ENCODE measurements around the gene EZH2. TPM values are rescaled to one million over a fixed set of nuclear protein-coding genes. Genes with fewer than 3 reads are reported as not detected.

Gene EZH2
- total and polyA plus RNA-seq, 4 donors = 2.0 to 21.3 (median 2.5) TPM

DNA sequence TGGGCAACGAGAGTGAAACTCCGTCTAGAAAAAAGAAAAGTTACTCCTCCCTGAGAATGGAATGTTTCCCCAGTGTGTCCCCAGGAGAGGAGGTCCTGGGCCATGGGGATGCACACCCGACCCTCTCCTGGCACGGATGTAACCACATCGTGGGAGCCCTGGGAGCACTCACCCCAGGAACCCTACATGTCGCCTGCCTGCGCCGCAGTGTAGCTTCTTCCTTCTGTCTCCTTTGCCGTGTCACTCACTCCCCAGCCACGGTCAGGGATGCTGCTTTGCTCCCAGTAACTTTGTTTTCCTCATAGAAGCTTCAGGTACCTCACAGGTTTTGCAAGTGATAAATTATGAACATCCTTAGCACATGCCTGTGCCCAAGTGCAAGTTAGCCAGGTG lies 82.0 kb downstream of the EZH2 start:
- Histone ChIP-seq H3K4me1 (ENCODE audit: control insufficient read depth in 4 of 4, insufficient read depth in 4 of 4, low read length in 3 of 4) (no peaks in the 10 kb centered on the region), H3K9me3 (ENCODE audit: control insufficient read depth in 4 of 4, low read length in 3 of 4) (no peaks in the 10 kb centered on the region), H3K27me3 (ENCODE audit: control insufficient read depth in 4 of 4, insufficient read depth in 4 of 4, low read length in 3 of 4) (no peaks in the 10 kb centered on the region), H3K4me3 (ENCODE audit: low read depth in 1 of 3, low read length in 3 of 3) (no peak overlapping the region), H3K27ac (ENCODE audit: low read depth in 1 of 2, low read length in 2 of 2) (no peak overlapping the region), H3K36me3 (ENCODE audit: control insufficient read depth in 4 of 4, insufficient read depth in 3 of 4, low read depth in 1 of 4, low read length in 3 of 4) (peaks cover 19 to 54% (median 39%) of the 10 kb centered on the region in 4 donors), H3K9ac (ENCODE audit: low read depth in 1 of 2, low read length in 2 of 2) (no peak overlapping the region)
- DNase-seq (ENCODE audit: low spot score) = no peak
- TF ChIP-seq, protein P1, sequence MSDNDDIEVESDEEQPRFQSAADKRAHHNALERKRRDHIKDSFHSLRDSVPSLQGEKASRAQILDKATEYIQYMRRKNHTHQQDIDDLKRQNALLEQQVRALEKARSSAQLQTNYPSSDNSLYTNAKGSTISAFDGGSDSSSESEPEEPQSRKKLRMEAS (IDR thresholded peaks at IDR 0.05) = no peak
- no peak for TF ChIP-seq EGR1 (IDR thresholded peaks at IDR 0.05; ENCODE audit: low read depth in 2 of 2)
- TF ChIP-seq, protein P2, sequence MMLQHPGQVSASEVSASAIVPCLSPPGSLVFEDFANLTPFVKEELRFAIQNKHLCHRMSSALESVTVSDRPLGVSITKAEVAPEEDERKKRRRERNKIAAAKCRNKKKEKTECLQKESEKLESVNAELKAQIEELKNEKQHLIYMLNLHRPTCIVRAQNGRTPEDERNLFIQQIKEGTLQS (IDR thresholded peaks at IDR 0.05) = no peak
- TF ChIP-seq JUND (IDR thresholded peaks at IDR 0.05) = no peak
- TF ChIP-seq, protein P3, sequence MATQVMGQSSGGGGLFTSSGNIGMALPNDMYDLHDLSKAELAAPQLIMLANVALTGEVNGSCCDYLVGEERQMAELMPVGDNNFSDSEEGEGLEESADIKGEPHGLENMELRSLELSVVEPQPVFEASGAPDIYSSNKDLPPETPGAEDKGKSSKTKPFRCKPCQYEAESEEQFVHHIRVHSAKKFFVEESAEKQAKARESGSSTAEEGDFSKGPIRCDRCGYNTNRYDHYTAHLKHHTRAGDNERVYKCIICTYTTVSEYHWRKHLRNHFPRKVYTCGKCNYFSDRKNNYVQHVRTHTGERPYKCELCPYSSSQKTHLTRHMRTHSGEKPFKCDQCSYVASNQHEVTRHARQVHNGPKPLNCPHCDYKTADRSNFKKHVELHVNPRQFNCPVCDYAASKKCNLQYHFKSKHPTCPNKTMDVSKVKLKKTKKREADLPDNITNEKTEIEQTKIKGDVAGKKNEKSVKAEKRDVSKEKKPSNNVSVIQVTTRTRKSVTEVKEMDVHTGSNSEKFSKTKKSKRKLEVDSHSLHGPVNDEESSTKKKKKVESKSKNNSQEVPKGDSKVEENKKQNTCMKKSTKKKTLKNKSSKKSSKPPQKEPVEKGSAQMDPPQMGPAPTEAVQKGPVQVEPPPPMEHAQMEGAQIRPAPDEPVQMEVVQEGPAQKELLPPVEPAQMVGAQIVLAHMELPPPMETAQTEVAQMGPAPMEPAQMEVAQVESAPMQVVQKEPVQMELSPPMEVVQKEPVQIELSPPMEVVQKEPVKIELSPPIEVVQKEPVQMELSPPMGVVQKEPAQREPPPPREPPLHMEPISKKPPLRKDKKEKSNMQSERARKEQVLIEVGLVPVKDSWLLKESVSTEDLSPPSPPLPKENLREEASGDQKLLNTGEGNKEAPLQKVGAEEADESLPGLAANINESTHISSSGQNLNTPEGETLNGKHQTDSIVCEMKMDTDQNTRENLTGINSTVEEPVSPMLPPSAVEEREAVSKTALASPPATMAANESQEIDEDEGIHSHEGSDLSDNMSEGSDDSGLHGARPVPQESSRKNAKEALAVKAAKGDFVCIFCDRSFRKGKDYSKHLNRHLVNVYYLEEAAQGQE (IDR thresholded peaks at IDR 0.05) = no peak
- TF ChIP-seq, protein P4, sequence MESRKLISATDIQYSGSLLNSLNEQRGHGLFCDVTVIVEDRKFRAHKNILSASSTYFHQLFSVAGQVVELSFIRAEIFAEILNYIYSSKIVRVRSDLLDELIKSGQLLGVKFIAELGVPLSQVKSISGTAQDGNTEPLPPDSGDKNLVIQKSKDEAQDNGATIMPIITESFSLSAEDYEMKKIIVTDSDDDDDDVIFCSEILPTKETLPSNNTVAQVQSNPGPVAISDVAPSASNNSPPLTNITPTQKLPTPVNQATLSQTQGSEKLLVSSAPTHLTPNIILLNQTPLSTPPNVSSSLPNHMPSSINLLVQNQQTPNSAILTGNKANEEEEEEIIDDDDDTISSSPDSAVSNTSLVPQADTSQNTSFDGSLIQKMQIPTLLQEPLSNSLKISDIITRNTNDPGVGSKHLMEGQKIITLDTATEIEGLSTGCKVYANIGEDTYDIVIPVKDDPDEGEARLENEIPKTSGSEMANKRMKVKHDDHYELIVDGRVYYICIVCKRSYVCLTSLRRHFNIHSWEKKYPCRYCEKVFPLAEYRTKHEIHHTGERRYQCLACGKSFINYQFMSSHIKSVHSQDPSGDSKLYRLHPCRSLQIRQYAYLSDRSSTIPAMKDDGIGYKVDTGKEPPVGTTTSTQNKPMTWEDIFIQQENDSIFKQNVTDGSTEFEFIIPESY (IDR thresholded peaks at IDR 0.05) = no peak
- 97% methylated on average over 10 of the region's 10 CpGs for WGBS

DNA sequence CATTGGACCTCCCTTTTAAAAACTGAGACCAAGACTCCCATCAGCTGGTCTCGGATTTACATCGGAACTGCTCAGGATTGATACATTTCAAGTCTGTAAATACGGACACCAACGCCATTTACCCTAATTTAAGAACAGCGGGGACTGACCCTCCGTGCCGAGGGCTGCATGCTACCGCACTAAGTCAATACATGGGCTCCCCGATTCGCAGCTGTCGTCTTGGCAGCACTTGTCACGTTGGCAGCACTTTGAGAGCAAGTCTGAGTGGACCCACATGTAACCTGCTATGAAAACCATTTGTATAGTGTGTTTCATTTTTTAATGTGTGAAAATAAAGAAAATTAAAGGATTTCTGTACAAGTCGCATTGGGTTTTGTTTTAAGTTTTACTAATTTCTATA lies 83.4 kb downstream of the EZH2 start:
- H3K4me3 ChIP-seq (ENCODE audit: low read depth in 1 of 3, low read length in 3 of 3) = no peak overlapping the region
- TF ChIP-seq SP1 (IDR thresholded peaks at IDR 0.05) = no peak
- no peak for TF ChIP-seq RXRA (IDR thresholded peaks at IDR 0.05)
- TF ChIP-seq, protein P1 (IDR thresholded peaks at IDR 0.05) = no peak
- no peak for TF ChIP-seq HNF4G (IDR thresholded peaks at IDR 0.05)
- TF ChIP-seq, protein P4 (IDR thresholded peaks at IDR 0.05) = no peak
- no peak for TF ChIP-seq YY1 (IDR thresholded peaks at IDR 0.05)
- TF ChIP-seq, protein P3 (IDR thresholded peaks at IDR 0.05) = no peak
- no peak for TF ChIP-seq HNF4A (conservative IDR thresholded peaks at IDR 0.05)
- TF ChIP-seq, protein P5, sequence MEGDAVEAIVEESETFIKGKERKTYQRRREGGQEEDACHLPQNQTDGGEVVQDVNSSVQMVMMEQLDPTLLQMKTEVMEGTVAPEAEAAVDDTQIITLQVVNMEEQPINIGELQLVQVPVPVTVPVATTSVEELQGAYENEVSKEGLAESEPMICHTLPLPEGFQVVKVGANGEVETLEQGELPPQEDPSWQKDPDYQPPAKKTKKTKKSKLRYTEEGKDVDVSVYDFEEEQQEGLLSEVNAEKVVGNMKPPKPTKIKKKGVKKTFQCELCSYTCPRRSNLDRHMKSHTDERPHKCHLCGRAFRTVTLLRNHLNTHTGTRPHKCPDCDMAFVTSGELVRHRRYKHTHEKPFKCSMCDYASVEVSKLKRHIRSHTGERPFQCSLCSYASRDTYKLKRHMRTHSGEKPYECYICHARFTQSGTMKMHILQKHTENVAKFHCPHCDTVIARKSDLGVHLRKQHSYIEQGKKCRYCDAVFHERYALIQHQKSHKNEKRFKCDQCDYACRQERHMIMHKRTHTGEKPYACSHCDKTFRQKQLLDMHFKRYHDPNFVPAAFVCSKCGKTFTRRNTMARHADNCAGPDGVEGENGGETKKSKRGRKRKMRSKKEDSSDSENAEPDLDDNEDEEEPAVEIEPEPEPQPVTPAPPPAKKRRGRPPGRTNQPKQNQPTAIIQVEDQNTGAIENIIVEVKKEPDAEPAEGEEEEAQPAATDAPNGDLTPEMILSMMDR (IDR thresholded peaks at IDR 0.05; ENCODE audit: low read depth, low read length, missing input control) = no peak
- no peak for TF ChIP-seq FOXA2 (IDR thresholded peaks at IDR 0.05)
- TF ChIP-seq TAF1 (conservative IDR thresholded peaks at IDR 0.05) = no peak
- no peak for TF ChIP-seq EGR1 (IDR thresholded peaks at IDR 0.05; ENCODE audit: low read depth in 2 of 2)
- TF ChIP-seq, protein P2 (IDR thresholded peaks at IDR 0.05) = no peak
- TF ChIP-seq GABPA (IDR thresholded peaks at IDR 0.05 in 1 of 2, conservative IDR thresholded peaks at IDR 0.05 in 1 of 2) = no peak
- no peak for TF ChIP-seq RAD21 (IDR thresholded peaks at IDR 0.05)
- no peak for TF ChIP-seq FOXA1 (IDR thresholded peaks at IDR 0.05)
- TF ChIP-seq JUND (IDR thresholded peaks at IDR 0.05) = no peak
- TF ChIP-seq NR2F2 (IDR thresholded peaks at IDR 0.05) = no peak
- 95% methylated on average over 13 of the region's 13 CpGs for WGBS
- DNase-seq (ENCODE audit: low spot score) = no peak
- H3K4me1 ChIP-seq (ENCODE audit: control insufficient read depth in 4 of 4, insufficient read depth in 4 of 4, low read length in 3 of 4) = no peaks in the 10 kb centered on the region
- peaks cover 24 to 60% (median 49%) of the 10 kb centered on the region in 4 donors for H3K36me3 ChIP-seq (ENCODE audit: control insufficient read depth in 4 of 4, insufficient read depth in 3 of 4, low read depth in 1 of 4, low read length in 3 of 4)
- H3K9ac ChIP-seq (ENCODE audit: low read depth in 1 of 2, low read length in 2 of 2) = no peak overlapping the region
- no peaks in the 10 kb centered on the region for H3K9me3 ChIP-seq (ENCODE audit: control insufficient read depth in 4 of 4, low read length in 3 of 4)
- H3K27ac ChIP-seq (ENCODE audit: low read depth in 1 of 2, low read length in 2 of 2) = no peak overlapping the region
- no peaks in the 10 kb centered on the region for H3K27me3 ChIP-seq (ENCODE audit: control insufficient read depth in 4 of 4, insufficient read depth in 4 of 4, low read length in 3 of 4)

Data from liver (tissue), 9 donors.